Body of pancreas (tissue), 4 donors: ENCODE measurements around the gene MED31. TPM values are rescaled to one million over a fixed set of nuclear protein-coding genes. Genes with fewer than 3 reads are reported as not detected.

Source experiments
- ATAC-seq: fragments of 150-250 bp; one replicate; pipeline ENCODE4 v1.9.1; 2016
- DNase-seq, 4 donors: peaks; one replicate each; pipeline ENCODE4 v3.0.0-alpha.2; 2019
- H3K27ac ChIP-seq, 4 donors: fragments of 200-600 bp; sonication (generic); 1 replicate in 3 of 4; 2 replicates in 1 of 4; pipeline versions ENCODE4 v1.5.1 to v1.6.1; 2016 to 2019; ENCODE audit warnings: mild to moderate bottlenecking in 1 of 4, mixed read lengths in 1 of 4, moderate library complexity in 1 of 4
- H3K27me3 ChIP-seq, 2 donors: fragments of 200-600 bp; sonication (generic); one replicate each; pipeline ENCODE4 v1.6.0; 2016; ENCODE audit warnings: mild to moderate bottlenecking in 1 of 2
- H3K36me3 ChIP-seq, 2 donors: fragments of 200-600 bp; sonication (generic); replicated peaks in 1 of 2; 2 replicates each; pipeline ENCODE4 v1.5.1; 2016; ENCODE audit warnings: low read depth in 2 of 2; ENCODE audit not compliant: insufficient read depth in 1 of 2
- H3K4me1 ChIP-seq: fragments of 200-600 bp; sonication (generic); one replicate; pipeline ENCODE4 v1.6.0; 2016
- H3K4me3 ChIP-seq, 2 donors: fragments of 200-600 bp; sonication (generic); 1 replicate in 1 of 2; 2 replicates in 1 of 2; pipeline ENCODE4 v1.5.1; 2016 to 2019
- H3K9me3 ChIP-seq, 3 donors: fragments of 200-600 bp; sonication (generic); 1 replicate in 2 of 3; 2 replicates in 1 of 3; pipeline ENCODE4 v1.5.1; 2016
- CTCF ChIP-seq, 7 experiments: fragments of 450-650 bp in 4 of 7; fragments of 200-600 bp in 3 of 7; sonication (generic) in 3 of 7; IDR thresholded peaks; one replicate each; pipeline ENCODE4 v1.5.1; 2016 to 2019; ENCODE audit warnings: antibody characterized with exemption in 7 of 7
- POLR2A ChIP-seq, 3 donors: fragments of 450-650 bp; IDR thresholded peaks; one replicate each; pipeline ENCODE4 v1.6.1; 2016; ENCODE audit warnings: antibody characterized with exemption in 3 of 3, mild to moderate bottlenecking in 2 of 3
- WGBS, 2 donors: methylation state at CpG; one replicate each; pipeline ENCODE4 v1.1.5; 2017; 5-methylcytosine and 5-hydroxymethylcytosine counted together
- intact Hi-C: fragments of 100-400 bp; cut with DNase I; formaldehyde crosslinking; loops from one replicate; pipeline ENCODE4 v1.15.1; 2023
- total RNA-seq, 2 donors: library from RNA; depleted of rRNA; stranded (reverse); fragments of >200 nt; gene quantifications; one replicate each; pipeline ENCODE4 v1.1.0, GENCODE V29; 2016

Gene MED31
- total RNA-seq, 2 donors from 2014 or later: 6.2 to 9.9 TPM

- 54 to 57% methylated on average over 4 of the region's 4 CpGs for WGBS, 2 donors
These were observed 29.8 kb upstream of the MED31 start for GRCh38 chr17:6681176-6681575.

GRCh38 chr17:6679241-6679640, 27.8 kb upstream of the MED31 start:
- Histone ChIP-seq H3K27me3 (no peaks in the 10 kb centered on the region), H3K27ac (no peak overlapping the region), H3K4me1 (peaks cover 8% of the 10 kb centered on the region), H3K36me3 (no peaks in the 10 kb centered on the region), H3K4me3 (no peak overlapping the region), H3K9me3 (no peaks in the 10 kb centered on the region)
- WGBS, 2 donors: 70 to 74% methylated on average over 6 of the region's 6 CpGs
- DNase-seq (no peak), ATAC-seq (no peak)
- TF ChIP-seq POLR2A (IDR thresholded peaks at IDR 0.05): no peak
- no peak for TF ChIP-seq CTCF (IDR thresholded peaks at IDR 0.05)
- intact Hi-C loops: loop anchor here (10.0 kb wide), 1 partner anchor 316 kb away; the partner anchor contains the start of gene ALOX12

More at GRCh38 chr17:6681176-6681575, 29.8 kb upstream of the MED31 start:
- no peak for DNase-seq
- H3K27me3 ChIP-seq: no peaks in the 10 kb centered on the region
- H3K27ac ChIP-seq: no peak overlapping the region
- intact Hi-C loops: no loop called here
- H3K4me3 ChIP-seq: no peak overlapping the region
- no peaks in the 10 kb centered on the region for H3K36me3 ChIP-seq
- H3K9me3 ChIP-seq: no peaks in the 10 kb centered on the region
- ATAC-seq: no peak
- H3K4me1 ChIP-seq: peaks cover 8% of the 10 kb centered on the region
- no peak for TF ChIP-seq POLR2A (IDR thresholded peaks at IDR 0.05)
- no peak for TF ChIP-seq CTCF (IDR thresholded peaks at IDR 0.05)

- H3K4me1 ChIP-seq: peaks cover 1% of the 10 kb centered on the region
- TF ChIP-seq POLR2A (IDR thresholded peaks at IDR 0.05): no peak
- TF ChIP-seq CTCF (IDR thresholded peaks at IDR 0.05): no peak
- no peak overlapping the region for H3K4me3 ChIP-seq
- no peaks in the 10 kb centered on the region for H3K36me3 ChIP-seq
- H3K27me3 ChIP-seq: no peaks in the 10 kb centered on the region
- ATAC-seq (no peak), DNase-seq (no peak)
- H3K27ac ChIP-seq: no peak overlapping the region
- 76 to 92% methylated on average over 6 to 7 of the region's 7 CpGs for WGBS, 2 donors
- no peaks in the 10 kb centered on the region for H3K9me3 ChIP-seq
- intact Hi-C loops: loop anchor here (10.0 kb wide), 1 partner anchor 317 kb away; the partner anchor contains the start of gene ALOX12
These were observed 26.5 kb upstream of the MED31 start for GRCh38 chr17:6677946-6678345.

- no peak for ATAC-seq
- intact Hi-C loops: loop anchor here (10.0 kb wide), 1 partner anchor 318 kb away; the partner anchor contains the start of gene ALOX12
- WGBS, 2 donors: 50 to 80% methylated on average over 9 to 16 of the region's 16 CpGs
- TF ChIP-seq POLR2A (IDR thresholded peaks at IDR 0.05) (no peak), CTCF (IDR thresholded peaks at IDR 0.05) (no peak)
- H3K9me3 ChIP-seq: no peaks in the 10 kb centered on the region
- no peaks in the 10 kb centered on the region for H3K36me3 ChIP-seq
- no peaks in the 10 kb centered on the region for H3K27me3 ChIP-seq
- no peaks in the 10 kb centered on the region for H3K4me1 ChIP-seq
- no peak overlapping the region for H3K4me3 ChIP-seq
- peak in 1 of 4 donors; percentile 30 for DNase-seq
- H3K27ac ChIP-seq: no peak overlapping the region
These were observed 25.9 kb upstream of the MED31 start for GRCh38 chr17:6677158-6677831.

GRCh38 chr17:6676802-6677157, 25.4 kb upstream of the MED31 start:
- WGBS, 2 donors: 54 to 64% methylated on average over 4 to 6 of the region's 6 CpGs
- no peak overlapping the region for H3K4me3 ChIP-seq
- H3K36me3 ChIP-seq: no peaks in the 10 kb centered on the region
- H3K27ac ChIP-seq: no peak overlapping the region
- H3K27me3 ChIP-seq: no peaks in the 10 kb centered on the region
- TF ChIP-seq POLR2A (IDR thresholded peaks at IDR 0.05): no peak
- TF ChIP-seq CTCF (IDR thresholded peaks at IDR 0.05): no peak
- no peaks in the 10 kb centered on the region for H3K4me1 ChIP-seq
- H3K9me3 ChIP-seq: no peaks in the 10 kb centered on the region
- DNase-seq: no peak
- ATAC-seq: no peak
- intact Hi-C loops: loop anchor here (10.0 kb wide), 1 partner anchor 318 kb away; the partner anchor contains the start of gene ALOX12
